HG03571 (cell line): ENCODE measurements around the gene ZC3H15.
"Not testable (repeated sequence)": the region's sequence is repeated elsewhere in the genome, so short reads cannot be mapped to it uniquely, and the experiment has no call there.

Experiments
- ATAC-seq: cut with Tn5 transposase; IDR thresholded peaks from one replicate; pipeline ENCODE4 v1.9.1; 2021; ENCODE audit not compliant: unreplicated experiment

Gene ZC3H15

DNA sequence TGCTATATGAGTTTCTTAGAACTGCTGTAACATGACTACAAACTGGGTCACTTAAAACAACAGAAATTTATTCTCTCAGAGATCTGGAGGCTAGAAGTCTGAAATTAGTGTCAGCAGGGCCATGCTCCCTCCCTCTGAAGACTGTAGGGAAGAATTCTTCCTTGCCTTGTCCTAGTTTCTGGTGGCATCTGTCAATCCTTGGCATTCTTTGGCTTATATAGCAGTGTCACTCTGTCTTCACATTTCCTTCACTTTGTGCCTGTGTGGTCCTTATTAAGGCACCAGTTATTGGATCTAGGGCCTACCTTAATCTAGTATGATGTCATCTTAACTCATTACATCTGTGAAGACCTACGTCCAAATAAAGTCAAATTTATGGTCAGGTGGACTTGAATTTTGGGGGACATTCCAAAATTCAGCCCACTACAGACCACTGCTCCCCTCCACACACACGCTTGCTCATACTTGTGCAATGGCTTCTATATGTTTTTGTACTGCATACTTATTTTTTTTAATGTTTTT lies 7.6 kb downstream of the ZC3H15 start:
- no peak for ATAC-seq

DNA sequence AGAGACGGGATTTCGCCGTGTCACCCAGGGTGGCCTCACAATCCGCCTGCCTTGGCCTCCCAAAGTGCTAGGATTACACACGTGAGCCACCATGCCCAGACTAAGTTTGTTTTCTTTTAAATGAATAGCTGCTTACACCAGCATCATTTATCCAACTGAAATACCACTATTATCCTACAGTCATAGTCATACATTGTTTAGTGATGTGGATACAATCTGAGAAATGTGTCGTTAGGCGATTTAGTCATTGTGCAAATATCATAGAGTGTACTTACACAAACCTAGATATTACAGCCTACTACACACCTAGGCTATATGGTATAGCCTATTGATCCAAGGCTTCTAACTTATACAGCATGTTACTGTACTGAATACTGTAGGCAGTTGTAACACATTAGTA lies 10.3 kb downstream of the ZC3H15 start:
- no peak for ATAC-seq

DNA sequence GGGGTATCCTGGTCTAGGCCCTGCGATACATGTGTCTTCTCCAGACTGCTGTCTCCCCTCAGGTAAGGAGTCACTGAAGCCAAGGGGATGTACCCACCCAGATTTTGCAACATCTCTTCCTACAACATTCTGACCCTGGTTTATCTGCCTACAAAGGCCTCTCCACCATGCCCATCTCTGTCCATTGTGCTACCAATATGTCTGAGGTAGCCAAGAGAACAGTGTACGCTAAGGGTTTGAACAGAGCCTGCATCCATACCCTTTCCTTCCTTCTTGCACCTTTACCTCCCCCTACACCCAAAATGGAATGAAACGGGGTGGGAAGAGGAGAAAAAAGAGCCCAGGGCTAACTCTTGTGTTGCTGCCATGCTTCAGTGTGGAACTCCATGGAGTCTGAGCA lies 11.9 kb downstream of the ZC3H15 start:
- no peak for ATAC-seq

DNA sequence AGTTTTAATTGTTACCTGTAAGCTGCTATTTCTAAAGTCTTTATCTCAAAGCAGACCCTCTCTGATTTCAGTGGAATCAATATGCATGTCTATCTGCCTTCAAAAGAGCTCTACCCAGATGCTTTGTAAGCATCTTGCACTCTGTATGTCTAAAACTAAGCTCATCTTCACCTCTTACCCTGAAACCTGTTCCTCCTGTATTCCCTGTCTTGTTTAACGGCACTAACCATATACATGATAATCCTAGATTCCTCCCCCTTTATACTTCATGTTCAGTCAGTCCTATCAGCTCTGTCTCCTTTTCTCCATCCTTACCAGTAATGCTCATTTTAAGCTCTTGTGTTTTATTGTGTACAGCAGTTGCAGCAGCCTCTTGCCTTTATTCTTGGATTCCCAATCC lies 12.8 kb downstream of the ZC3H15 start:
- no peak for ATAC-seq

DNA sequence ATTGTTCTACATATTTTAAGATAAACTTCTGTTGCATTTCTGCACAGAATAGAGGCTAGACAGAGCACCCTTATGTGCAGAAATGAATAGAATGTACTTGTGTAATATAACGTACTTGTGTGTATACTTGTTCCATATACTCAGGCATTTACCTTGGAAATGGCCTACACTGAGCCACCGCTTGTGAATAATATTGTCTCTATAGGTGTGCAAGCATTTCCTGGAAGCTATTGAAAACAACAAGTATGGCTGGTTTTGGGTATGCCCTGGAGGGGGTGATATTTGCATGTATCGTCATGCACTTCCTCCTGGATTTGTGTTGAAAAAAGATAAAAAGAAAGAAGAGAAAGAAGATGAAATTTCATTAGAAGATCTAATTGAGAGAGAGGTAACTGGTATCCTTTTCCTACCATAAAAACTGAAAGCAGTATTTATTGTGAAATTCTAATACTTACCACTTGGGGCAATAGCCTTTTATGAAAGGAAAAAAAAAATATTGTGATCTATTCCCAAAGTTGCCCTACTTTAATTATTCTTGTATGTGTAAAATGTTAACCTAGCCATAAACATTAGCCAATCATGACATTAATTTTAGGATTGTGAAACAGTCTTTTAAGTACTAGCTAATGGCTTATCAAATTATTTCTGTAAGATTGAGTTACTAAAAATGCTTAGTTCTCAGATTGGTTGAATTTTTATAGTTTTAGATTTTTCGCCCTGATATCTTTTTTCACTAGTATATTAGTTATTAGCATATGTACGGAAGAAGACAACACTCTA lies 18.0 kb downstream of the ZC3H15 start:
- peak; percentile 45 for ATAC-seq

DNA sequence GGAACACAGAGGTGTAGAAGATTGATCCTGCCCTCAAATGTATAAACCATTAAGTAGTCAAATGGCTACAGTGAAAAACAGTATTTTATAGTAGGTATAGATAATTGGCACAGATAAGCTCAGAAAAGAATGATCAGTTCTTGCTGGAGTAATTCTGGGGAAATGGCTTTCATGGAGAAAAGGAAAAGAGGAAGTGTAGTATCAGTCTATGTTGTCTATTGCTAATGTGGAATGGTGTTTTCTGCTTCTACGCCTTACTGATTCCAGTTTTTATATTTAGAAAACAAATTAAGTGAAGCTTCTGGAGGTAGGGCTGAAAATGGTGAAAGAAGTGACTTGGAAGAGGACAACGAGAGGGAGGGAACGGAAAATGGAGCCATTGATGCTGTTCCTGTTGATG lies 22.2 kb downstream of the ZC3H15 start:
- ATAC-seq = no peak

DNA sequence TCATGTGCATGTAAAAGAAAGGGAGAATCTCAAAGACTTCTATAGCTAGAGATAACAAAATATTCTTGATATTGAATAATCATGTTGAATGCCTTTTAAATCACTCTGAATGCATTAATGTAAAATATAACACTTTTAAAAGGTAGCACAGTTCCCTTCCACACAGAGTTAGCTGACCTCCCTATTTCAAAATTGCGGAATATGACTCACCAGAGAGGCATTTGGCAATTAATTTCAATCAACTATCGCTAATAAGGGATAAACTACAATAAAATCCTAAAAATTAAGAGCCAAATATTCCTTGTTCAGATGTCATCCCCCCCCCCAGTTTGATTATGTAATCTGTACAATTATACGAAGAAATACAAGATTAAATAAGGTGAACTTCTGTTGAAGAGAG lies 29.3 kb downstream of the ZC3H15 start:
- no peak for ATAC-seq

DNA sequence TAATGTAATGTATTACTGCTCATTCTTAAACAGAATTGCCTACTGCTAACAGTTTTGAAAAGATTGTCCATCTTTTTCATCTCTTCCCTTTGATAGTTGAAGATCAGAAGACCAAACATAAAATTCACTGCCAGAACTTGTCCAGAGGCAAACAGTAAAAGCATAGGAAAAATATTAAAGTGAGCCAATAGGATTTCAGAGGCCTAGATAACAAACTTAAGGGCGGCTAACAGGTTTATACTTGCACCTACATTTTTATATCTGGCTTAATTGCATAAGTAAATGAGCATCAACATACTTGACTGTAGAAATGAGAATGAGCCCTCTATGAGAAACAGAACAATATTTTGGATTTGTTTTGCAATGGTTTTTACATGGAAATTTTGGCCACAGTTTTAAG lies 30.3 kb downstream of the ZC3H15 start:
- ATAC-seq = no peak

DNA sequence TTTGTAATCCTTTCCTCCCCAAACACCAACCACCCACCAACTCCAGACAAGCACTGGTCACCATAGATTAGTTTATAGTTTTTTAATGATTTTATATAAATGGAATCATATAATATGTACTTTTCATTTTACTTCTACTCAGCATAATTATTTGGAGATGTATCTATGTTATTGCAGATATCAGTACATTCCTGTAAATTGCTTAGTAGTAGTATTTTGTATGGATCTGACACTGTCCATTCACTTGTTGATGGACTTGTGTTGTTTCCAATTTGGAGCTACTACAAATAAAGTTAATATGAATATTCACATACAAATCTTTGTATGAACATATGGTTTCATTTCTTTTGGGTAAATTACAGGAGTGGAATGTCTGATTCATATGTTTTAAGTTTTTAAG lies 31.0 kb downstream of the ZC3H15 start:
- no peak for ATAC-seq

DNA sequence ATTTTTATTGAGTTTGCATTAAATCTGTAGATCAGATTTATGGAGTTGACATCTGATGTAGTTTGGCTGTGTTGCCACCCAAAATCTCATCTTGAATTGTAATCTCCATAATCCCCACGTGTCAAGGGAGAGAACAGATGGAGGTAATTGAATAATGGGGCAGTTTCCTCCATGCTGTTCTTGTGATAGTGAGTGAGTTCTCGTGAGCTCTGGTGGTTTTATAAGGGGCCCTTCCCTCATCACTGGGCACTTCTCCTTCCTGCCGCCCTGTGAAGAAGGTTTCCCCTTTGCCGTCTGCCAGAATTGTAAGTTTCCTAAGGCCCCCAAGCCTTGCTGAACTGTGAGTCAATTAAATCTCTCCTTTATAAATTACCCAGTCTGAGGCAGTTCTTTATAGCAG lies 32.2 kb downstream of the ZC3H15 start:
- ATAC-seq = no peak

DNA sequence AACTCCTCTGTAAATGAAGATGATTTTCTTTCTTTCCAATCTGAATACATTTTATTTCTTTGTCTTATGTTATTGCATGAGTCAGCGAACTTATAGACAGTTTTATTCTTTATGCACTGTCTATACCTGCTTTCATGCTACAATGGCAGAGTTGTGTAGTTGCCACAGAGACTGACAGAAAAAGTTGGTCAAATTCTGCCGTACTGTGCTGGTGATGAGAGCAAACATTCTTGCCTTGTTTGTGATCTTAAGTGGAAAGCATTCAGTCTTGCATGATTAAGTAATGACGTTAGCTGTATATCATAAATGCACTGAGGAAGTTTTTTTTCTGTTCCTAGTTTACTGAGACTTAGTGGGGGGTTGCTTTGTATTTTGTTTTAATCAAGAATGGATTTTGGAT lies 32.9 kb downstream of the ZC3H15 start:
- no peak for ATAC-seq

DNA sequence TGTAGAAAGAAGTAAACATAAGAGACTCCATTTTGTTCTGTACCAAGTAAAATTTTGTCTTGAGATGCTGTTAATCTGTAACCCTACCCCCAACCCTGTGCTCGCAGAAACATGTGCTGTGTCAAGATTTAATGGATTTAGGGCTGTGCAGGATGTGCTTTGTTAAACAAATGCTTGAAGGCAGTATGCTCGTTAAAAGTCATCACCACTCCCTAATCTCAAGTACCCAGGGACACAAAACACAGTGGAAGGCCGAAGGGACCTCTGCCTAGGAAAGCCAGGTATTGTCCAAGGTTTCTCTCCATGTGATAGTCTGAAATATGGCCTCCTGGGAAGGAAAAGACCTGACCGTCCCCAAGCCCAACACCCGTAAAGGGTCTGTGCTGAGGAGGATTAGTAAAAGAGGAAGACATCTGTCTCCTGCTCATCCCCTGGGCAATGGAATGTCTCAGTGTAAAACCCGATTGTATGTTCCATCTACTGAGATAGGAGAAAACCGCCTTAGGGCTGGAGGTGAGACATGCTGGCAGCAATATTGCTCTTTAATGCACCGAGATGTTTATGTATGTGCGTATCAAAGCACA lies 35.6 kb downstream of the ZC3H15 start:
- not testable (repeated sequence) for ATAC-seq

DNA sequence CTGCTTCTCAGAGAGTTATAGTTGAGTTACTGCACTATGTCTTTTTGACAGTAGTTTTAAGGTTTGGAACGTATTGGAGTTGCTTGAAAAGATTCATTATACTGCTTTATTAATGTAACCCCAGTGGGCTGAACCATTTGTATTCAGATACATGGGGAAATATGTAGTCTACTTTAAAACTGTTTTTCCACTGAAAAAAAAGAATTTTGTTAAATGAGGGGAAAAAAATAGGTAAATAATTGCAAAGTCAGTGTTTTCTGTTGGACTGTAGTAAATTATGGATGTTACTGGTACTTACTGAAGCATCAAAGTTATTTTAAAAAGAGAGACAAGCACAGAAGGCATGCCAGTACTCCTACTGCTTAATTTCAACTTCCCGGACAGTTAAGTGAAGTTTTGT lies 36.4 kb downstream of the ZC3H15 start:
- no peak for ATAC-seq

DNA sequence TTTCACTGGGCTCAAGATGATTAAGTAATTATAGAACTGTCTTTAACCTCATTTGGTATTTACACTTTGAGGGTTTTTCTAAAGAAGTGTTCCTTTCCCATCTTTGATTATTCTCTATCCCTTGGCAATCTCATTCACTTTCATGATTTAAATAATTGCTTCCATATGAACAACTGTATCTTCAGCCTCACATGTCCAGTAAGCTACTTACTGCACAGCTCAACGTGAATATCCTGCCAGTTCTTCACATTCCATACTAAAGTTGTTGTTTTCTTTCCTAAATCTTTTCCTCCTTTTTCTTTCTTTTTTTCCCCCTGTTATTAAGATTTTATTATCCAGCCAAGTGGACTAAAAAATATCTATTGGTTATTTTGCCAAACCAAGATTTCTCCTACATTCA lies 37.7 kb downstream of the ZC3H15 start:
- no peak for ATAC-seq

DNA sequence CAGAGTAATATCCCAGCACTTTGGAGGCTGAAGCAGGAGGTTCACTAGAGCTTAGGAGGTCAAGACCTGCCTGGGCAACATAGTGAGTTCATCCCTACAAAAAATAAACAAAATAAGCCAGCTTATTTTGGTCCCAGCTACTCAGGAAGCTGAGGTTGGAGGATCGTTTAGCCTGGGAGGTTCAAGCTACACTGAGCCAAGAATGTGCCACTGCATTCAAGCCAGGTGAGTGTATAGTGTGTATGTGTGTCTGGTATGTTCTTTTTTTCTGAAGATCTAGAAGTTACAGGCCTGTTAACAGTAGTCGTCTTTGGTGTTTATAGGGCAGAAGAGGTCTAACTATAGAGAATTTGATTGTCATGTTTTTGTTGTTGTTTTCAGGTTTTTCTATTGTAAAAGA lies 40.2 kb downstream of the ZC3H15 start:
- ATAC-seq = no peak

DNA sequence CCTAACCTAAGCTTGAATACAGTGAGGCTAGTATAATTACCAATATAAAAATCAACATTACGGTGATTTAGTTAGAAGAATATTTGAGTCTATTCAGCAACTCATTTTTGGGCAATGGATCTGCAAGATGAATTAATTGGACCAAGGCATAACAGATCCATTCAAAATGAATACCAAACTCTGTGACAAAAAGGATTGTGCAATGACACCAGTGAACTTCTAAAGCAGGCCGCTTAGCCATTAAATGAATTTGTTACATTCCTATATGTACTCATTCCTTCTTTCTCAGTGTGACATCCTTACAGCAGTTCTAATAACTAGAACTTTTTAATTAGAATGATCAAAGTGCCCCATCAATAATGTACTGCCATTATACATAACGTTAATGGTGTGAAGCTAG lies 44.3 kb downstream of the ZC3H15 start:
- ATAC-seq = no peak

DNA sequence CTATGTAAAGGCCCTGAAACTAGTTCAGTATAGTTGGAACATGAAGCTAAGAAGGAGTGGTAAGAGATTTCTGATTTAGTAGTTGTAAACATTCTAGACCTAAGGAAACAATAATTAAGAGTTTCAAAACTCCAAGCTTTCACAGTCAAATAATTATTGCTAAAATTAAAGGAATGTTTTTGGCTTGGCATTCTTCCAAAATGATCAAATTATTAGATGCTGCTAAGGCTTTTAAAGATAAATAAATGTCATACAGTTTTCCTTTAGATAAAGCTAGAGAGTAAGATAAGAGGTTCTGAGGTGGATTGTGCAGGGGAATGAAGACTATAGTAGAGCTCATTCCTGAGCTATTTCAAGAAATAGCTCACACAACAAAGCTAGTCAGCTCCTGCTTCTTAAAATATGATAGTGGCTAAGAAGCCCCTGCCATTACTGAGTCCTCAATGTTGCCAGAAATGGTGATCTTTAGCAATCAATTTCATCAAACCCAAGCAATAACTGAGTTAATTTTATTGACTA lies 45.3 kb downstream of the ZC3H15 start:
- ATAC-seq = no peak

DNA sequence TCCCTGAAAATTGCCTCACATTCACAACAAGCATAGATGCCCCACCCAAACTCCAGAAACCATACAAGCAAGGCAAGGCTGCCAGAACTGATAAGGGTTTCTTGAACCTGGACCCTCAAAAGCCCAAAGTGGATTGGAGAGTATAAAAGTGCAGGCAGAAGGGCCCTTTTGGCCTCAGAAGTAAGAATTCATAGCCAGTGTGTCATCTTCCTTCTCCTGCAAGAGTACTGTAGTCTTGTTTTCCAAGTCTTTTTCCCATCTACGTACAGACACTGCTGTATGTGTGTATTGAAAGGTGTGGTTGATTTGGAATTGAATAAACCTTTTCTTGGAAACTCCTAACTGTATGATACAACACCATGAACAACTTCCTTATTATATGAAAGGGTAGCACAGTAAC lies 46.8 kb downstream of the ZC3H15 start:
- ATAC-seq = no peak

DNA sequence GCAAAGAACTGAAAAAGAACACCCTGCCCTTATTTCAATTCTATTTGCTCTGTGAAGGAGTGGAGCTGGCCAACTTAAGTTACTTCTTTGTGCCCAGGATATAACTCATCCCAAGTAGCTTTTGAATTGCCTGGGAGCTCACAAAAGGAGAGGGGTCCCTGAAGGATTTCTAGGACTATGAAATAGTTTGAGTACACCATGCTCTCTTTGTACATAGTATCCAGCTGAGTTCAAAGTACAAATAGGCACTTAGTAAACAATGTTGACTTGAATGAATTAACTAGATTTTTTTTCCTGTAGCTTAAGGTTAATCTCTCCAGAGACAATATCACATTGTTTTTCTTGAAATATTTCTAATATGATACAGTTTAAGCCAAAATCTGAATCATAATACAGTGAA lies 47.7 kb downstream of the ZC3H15 start:
- ATAC-seq = no peak

DNA sequence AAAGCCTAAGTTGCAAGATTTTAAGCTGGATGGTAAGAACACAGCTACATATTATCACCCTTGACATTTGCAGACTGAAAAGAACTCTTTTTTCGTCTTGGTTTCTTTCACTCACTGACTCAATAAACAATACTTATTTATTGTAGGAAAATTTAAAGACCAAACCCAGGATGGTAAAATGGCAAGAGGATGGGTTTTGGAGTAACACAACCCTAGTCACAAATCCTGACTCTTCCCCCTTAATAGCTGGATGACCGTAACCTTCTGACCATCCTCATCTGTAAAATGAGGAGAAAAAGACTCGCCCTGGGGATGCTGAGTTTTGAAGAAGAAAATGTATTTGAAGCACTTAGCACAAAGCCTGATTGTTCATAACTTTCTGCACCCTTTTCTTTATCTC lies 48.3 kb downstream of the ZC3H15 start:
- no peak for ATAC-seq

DNA sequence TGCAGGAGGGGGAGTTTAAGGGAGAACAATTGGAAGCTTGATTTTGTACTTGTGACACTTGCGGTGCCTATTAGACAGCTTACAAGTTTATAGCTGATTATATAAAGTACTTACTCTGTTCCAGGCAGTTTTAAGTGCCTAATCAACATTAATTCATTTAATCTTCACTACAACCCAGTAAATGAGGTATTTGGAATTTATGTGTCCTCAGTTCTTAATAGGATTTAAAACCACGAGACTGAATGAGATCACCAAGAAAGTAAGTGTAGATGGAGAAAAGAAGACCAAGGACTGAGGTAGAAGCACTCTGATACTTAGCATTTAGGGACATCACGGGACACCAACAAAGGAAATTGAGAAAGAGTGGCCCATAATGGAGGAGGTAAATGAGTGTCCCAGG lies 49.8 kb downstream of the ZC3H15 start:
- no peak for ATAC-seq

DNA sequence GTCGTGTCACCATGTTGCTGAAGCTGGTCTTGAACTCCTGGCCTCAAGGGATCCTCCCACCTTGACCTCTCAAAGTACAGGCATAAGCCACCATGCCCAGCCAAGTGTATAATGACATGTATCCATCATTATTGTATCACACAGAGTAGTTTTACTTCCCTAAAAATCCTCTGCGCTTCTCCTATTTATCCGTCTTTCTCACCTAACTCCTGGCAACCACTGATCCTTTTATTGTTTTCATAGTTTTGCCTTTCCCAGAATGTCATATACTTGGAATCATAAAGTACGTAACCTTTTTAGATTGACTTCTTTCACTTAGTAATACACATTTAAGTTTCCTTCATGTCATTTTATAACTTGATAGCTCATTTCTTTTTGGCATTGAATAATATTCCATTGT lies 51.0 kb downstream of the ZC3H15 start:
- no peak for ATAC-seq

DNA sequence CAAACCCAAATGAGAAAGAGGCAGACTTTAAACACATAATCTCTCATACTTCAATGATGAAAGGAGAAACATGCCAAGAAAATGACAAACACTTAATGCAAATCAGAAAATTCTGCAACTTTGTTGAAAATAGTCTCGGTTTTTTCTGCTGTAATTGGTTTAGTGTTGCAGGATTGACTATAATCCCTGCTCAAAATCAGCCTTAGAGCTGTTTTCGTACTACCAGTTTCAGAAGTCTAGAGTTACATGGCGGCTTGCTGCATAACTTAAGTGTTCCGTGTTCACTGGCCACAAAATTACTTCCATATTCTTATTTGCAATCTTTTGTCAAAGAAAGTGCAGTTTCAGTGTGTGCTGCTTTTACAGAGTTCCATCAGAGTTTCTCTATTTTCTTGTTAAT lies 54.9 kb downstream of the ZC3H15 start:
- no peak for ATAC-seq
